AG04450 (cell line): ENCODE results near the gene SCN2A. TPM values are rescaled to one million over a fixed set of nuclear protein-coding genes. Genes with fewer than 3 reads are reported as not detected.
A peak's percentile ranks its signal among the peaks of the same experiment; 100 is the strongest.
"Not testable (repeated sequence)": the region's sequence is repeated elsewhere in the genome, so short reads cannot be mapped to it uniquely, and the experiment has no call there.

Experiments
- CTCF ChIA-PET: fragments of 300-600, 350-600 bp; formaldehyde crosslinking; extraction: SDS; loops from one replicate; lab custom pipeline; 2022; ENCODE audit warnings: antibody characterized with exemption, inconsistent platforms; lab: Charles Lee
- POLR2A ChIA-PET: fragments of 350-600 bp; formaldehyde crosslinking; extraction: SDS; loops from one replicate; lab custom pipeline; 2021; ENCODE audit warnings: antibody characterized with exemption, inconsistent platforms; lab: Yijun Ruan, JAX
- DNase-seq: peaks from one replicate; pipeline ENCODE4 v3.0.0-alpha.2; 2011; ENCODE audit warnings: low read depth, low spot score
- H3K27ac ChIP-seq: one replicate; pipeline ENCODE4 v1.5.1; 2012; ENCODE audit warnings: low read depth, low read length, control low read depth
- H3K27me3 ChIP-seq: one replicate; pipeline ENCODE4 v1.6.0; 2012; ENCODE audit warnings: low read length; ENCODE audit not compliant: control insufficient read depth, insufficient read depth
- H3K4me3 ChIP-seq: 2 replicates; pipeline ENCODE4 v1.5.1; 2011; ENCODE audit warnings: mild to moderate bottlenecking, low read depth, low read length, control low read depth
- H3K9me3 ChIP-seq: 2 replicates; pipeline ENCODE4 v1.5.1; 2012; ENCODE audit warnings: low read length; ENCODE audit not compliant: control insufficient read depth, insufficient read depth
- polyA plus RNA-seq: library from polyadenylated mRNA; depleted of rRNA; stranded (reverse); fragments of >200 nt; gene quantifications from 2 replicates; pipeline ENCODE4 v1.2.3, GENCODE V29; 2011
- TF ChIP-seq, protein P1 (sequence below): IDR thresholded peaks from 2 replicates; pipeline ENCODE4 v1.5.1; 2011; ENCODE audit warnings: low read depth, low read length, control low read depth, inconsistent platforms

SCN2A gene
- polyA plus RNA-seq, 1 experiment, result 2.5 TPM

DNA sequence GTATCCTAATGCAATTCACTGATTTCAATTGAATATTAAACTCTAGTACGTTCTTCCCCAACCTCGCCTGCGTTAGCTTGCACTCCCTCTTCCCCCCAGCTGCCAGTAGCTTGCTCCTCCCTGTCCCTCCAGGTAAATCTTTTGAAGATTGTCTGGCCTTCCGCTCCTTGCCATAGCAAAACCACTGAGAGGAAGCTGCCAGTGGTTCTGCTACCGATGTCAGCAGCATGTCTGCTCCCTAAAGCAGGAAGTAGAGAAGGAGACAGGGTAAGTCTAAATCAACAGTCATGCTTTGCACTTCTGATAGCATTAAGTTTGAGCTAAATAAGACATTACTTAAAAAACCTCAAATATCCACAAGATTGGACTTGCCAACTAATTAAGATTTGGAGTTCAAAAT, 89.1 kb downstream of the SCN2A start:
- no peak overlapping the region for H3K4me3 ChIP-seq
- no peaks in the 10 kb centered on the region for H3K27me3 ChIP-seq
- no peak overlapping the region for H3K27ac ChIP-seq
- TF ChIP-seq, protein P1, sequence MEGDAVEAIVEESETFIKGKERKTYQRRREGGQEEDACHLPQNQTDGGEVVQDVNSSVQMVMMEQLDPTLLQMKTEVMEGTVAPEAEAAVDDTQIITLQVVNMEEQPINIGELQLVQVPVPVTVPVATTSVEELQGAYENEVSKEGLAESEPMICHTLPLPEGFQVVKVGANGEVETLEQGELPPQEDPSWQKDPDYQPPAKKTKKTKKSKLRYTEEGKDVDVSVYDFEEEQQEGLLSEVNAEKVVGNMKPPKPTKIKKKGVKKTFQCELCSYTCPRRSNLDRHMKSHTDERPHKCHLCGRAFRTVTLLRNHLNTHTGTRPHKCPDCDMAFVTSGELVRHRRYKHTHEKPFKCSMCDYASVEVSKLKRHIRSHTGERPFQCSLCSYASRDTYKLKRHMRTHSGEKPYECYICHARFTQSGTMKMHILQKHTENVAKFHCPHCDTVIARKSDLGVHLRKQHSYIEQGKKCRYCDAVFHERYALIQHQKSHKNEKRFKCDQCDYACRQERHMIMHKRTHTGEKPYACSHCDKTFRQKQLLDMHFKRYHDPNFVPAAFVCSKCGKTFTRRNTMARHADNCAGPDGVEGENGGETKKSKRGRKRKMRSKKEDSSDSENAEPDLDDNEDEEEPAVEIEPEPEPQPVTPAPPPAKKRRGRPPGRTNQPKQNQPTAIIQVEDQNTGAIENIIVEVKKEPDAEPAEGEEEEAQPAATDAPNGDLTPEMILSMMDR, result no peak
- H3K9me3 ChIP-seq, result no peaks in the 10 kb centered on the region
- ChIA-PET CTCF (no interaction called here), POLR2A (no interaction called here)
- DNase-seq, result no peak

GRCh38 chr2:165344276-165344675, 105.1 kb downstream of the SCN2A start:
- CTCF ChIA-PET, POLR2A ChIA-PET, H3K27ac ChIP-seq, H3K9me3 ChIP-seq, H3K27me3 ChIP-seq, H3K4me3 ChIP-seq, DNase-seq: not testable (repeated sequence)

GRCh38 chr2:165348441-165348840, 109.2 kb downstream of the SCN2A start:
- no peaks in the 10 kb centered on the region for H3K27me3 ChIP-seq
- no peak for DNase-seq
- H3K27ac ChIP-seq, result no peak overlapping the region
- CTCF ChIA-PET, result interaction anchor here (0.9 kb wide), 1 partner anchor 24 kb away, joined by 3 read pairs; no protein-coding TSS in a partner anchor
- no peaks in the 10 kb centered on the region for H3K9me3 ChIP-seq
- TF ChIP-seq, protein P1, result no peak
- POLR2A ChIA-PET, result no interaction called here
- H3K4me3 ChIP-seq, result no peak overlapping the region

DNA sequence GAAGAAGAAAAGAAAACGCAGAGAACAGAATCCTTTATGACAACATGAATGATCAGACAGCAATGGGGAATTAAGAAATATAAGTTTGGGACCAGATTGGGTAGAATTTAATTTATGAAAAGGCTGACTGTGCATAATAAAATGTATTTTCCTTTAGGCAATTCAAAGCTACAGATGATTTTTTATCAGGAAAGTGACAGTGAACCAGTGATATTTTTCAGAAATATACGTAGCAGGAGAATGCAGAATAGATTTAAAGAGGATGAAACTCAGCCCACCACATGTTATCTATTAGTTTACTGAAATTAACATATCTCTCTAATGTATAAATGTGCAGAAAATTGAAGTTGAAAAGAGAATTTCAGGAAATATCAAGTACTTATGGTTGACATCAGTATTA, 110.0 kb downstream of the SCN2A start:
- Histone ChIP-seq H3K27ac (no peak overlapping the region), H3K4me3 (no peak overlapping the region), H3K27me3 (no peaks in the 10 kb centered on the region), H3K9me3 (no peaks in the 10 kb centered on the region)
- CTCF ChIA-PET, result interaction anchor here (0.9 kb wide), 1 partner anchor 25 kb away, joined by 3 read pairs; no protein-coding TSS in a partner anchor
- POLR2A ChIA-PET, result no interaction called here
- DNase-seq, result no peak
- TF ChIP-seq, protein P1, result no peak

DNA sequence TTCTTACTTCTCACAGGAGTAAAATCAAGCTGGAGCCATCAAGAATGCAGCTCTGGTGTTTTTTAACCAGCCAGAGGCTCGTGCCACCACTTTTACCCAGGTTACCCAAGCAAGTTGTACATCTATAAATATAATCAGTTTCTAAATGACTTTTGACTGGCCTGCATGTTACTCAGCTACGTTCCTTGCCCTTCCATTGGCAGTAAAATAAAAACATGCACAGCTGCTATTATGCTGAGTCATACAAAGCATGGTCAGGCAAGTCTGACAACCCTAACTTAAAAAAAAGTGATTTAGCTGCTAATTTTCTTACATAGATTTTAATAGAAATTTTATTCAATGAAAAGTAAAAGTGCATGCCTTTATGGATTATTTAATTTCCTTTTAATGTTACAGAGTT, 118.5 kb downstream of the SCN2A start:
- no peak overlapping the region for H3K27ac ChIP-seq
- H3K4me3 ChIP-seq, result no peak overlapping the region
- TF ChIP-seq, protein P1, result no peak
- no peaks in the 10 kb centered on the region for H3K27me3 ChIP-seq
- ChIA-PET POLR2A (no interaction called here), CTCF (no interaction called here)
- no peaks in the 10 kb centered on the region for H3K9me3 ChIP-seq
- peak; percentile 29 for DNase-seq
